HG03280 (cell line): ENCODE measurements around the gene TM2D3.

Experiments
- ATAC-seq: cut with Tn5 transposase; IDR thresholded peaks from one replicate; pipeline ENCODE4 v1.9.1; 2021; ENCODE audit warnings: mild to moderate bottlenecking, moderate library complexity; ENCODE audit not compliant: unreplicated experiment

TM2D3 gene

GRCh38 chr15:101652098-101652785 lies at the start of gene TM2D3:
Gene TM2D3, minus strand, starts transcription at chr15:101652381. Its CDS starts 20 bp downstream, at chr15:101652361.
- ATAC-seq = peak; percentile 88

GRCh38 chr15:101698314-101698713 lies 46.1 kb upstream of the TM2D3 start:
- ATAC-seq = no peak

GRCh38 chr15:101697488-101697887 lies 45.3 kb upstream of the TM2D3 start:
- no peak for ATAC-seq

GRCh38 chr15:101696829-101697228 lies 44.6 kb upstream of the TM2D3 start:
- no peak for ATAC-seq

- ATAC-seq = no peak
Measured at GRCh38 chr15:101694261-101694660, 42.1 kb upstream of the TM2D3 start.

GRCh38 chr15:101692801-101693598 lies 40.8 kb upstream of the TM2D3 start:
- ATAC-seq = no peak

GRCh38 chr15:101689901-101690300 lies 37.7 kb upstream of the TM2D3 start:
- ATAC-seq = no peak

- no peak for ATAC-seq
Measured at GRCh38 chr15:101686718-101687117, 34.5 kb upstream of the TM2D3 start.

- ATAC-seq = no peak
Measured at GRCh38 chr15:101684877-101685276, 32.7 kb upstream of the TM2D3 start.

- no peak for ATAC-seq
Measured at GRCh38 chr15:101684384-101684783, 32.2 kb upstream of the TM2D3 start.

- ATAC-seq = no peak
Measured at GRCh38 chr15:101679806-101680205, 27.6 kb upstream of the TM2D3 start.

- ATAC-seq = no peak
Measured at GRCh38 chr15:101676921-101677329, 24.7 kb upstream of the TM2D3 start.

- ATAC-seq = peak; percentile 93
Measured at GRCh38 chr15:101675796-101676582, 23.8 kb upstream of the TM2D3 start.

GRCh38 chr15:101675015-101675414 lies 22.8 kb upstream of the TM2D3 start:
- ATAC-seq = no peak

- no peak for ATAC-seq
Measured at GRCh38 chr15:101672298-101672697, 20.1 kb upstream of the TM2D3 start.

- ATAC-seq = no peak
Measured at GRCh38 chr15:101669744-101670143, 17.6 kb upstream of the TM2D3 start.

GRCh38 chr15:101667881-101668280 lies 15.7 kb upstream of the TM2D3 start:
- no peak for ATAC-seq

- no peak for ATAC-seq
Measured at GRCh38 chr15:101664303-101664913, 12.2 kb upstream of the TM2D3 start.

- ATAC-seq = no peak
Measured at GRCh38 chr15:101662203-101662602, 10.0 kb upstream of the TM2D3 start.

- no peak for ATAC-seq
Measured at GRCh38 chr15:101660005-101660404, 7.8 kb upstream of the TM2D3 start.
